HL-60 (cell line): ENCODE measurements around the gene COLEC12.

Source experiments
- DNase-seq, 2 experiments: peaks; one replicate each; pipeline ENCODE4 v3.0.0-alpha.2; 2010 to 2020; ENCODE audit warnings: low read depth in 1 of 2, low spot score in 1 of 2
- H3K27ac ChIP-seq: fragments of 250-450 bp; sonication (Bioruptor Pico); replicated peaks from 2 replicates; pipeline ENCODE4 v1.5.1; 2020; ENCODE audit warnings: mild to moderate bottlenecking, moderate library complexity
- H3K27me3 ChIP-seq: fragments of 250-450 bp; sonication (Bioruptor Pico); 2 replicates; pipeline ENCODE4 v1.5.1; 2021; ENCODE audit warnings: mild to moderate bottlenecking, moderate library complexity; ENCODE audit not compliant: insufficient read depth, poor library complexity, severe bottlenecking
- H3K4me3 ChIP-seq: replicated peaks from 2 replicates; pipeline ENCODE4 v1.5.1; 2011; ENCODE audit warnings: mild to moderate bottlenecking, control low read depth, low read length; ENCODE audit not compliant: insufficient read depth
- GABPA ChIP-seq: IDR thresholded peaks from 2 replicates; pipeline ENCODE4 v1.6.1; 2012; ENCODE audit warnings: low read depth
- POLR2AphosphoS5 ChIP-seq: IDR thresholded peaks from 2 replicates; pipeline ENCODE4 v1.6.1; 2012; ENCODE audit warnings: low read depth
- SPI1 ChIP-seq: IDR thresholded peaks from 2 replicates; pipeline ENCODE4 v1.6.1; 2012; ENCODE audit warnings: low read depth, mild to moderate bottlenecking, borderline replicate concordance
- TF ChIP-seq, protein P1 (sequence below): IDR thresholded peaks from one replicate; pipeline ENCODE4 v1.5.1; 2011; ENCODE audit warnings: low read length, control low read depth, inconsistent platforms; ENCODE audit not compliant: insufficient read depth
- TF ChIP-seq, protein P2 (sequence below): IDR thresholded peaks from 2 replicates; pipeline ENCODE4 v1.6.1; 2012; ENCODE audit warnings: low read depth; ENCODE audit not compliant: insufficient replicate concordance

COLEC12 gene

DNA sequence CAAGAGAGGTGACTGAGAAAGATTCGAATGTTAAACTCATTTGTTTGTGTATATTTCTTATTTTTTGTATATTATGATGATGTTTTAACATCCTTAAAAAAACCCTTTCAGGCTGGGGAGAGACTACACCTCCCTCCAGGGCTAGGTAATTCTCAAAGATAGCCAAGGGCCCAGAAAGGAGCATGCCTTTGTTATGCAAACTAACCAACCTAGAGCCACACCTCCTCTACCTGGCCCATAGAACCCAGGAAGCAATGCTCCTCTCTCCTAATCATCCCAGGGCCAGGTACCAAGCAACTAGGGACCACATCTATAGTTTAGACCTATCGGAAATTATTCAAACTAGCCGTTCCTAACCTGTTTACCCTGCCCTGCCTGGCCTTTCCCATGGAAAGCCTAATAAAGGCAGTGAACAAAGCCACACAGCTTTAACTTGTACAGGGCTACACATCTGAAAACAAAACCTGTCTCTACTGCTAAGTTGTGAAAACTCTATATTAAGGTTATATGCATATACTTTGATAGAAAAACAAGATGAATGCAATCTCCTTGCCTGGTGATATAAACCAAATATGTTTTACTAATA, 79.7 kb downstream of the COLEC12 start:
- H3K27ac ChIP-seq: no peak overlapping the region
- TF ChIP-seq, protein P1, sequence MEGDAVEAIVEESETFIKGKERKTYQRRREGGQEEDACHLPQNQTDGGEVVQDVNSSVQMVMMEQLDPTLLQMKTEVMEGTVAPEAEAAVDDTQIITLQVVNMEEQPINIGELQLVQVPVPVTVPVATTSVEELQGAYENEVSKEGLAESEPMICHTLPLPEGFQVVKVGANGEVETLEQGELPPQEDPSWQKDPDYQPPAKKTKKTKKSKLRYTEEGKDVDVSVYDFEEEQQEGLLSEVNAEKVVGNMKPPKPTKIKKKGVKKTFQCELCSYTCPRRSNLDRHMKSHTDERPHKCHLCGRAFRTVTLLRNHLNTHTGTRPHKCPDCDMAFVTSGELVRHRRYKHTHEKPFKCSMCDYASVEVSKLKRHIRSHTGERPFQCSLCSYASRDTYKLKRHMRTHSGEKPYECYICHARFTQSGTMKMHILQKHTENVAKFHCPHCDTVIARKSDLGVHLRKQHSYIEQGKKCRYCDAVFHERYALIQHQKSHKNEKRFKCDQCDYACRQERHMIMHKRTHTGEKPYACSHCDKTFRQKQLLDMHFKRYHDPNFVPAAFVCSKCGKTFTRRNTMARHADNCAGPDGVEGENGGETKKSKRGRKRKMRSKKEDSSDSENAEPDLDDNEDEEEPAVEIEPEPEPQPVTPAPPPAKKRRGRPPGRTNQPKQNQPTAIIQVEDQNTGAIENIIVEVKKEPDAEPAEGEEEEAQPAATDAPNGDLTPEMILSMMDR: no peak
- no peak for TF ChIP-seq SPI1
- no peak for TF ChIP-seq GABPA
- TF ChIP-seq, protein P2, sequence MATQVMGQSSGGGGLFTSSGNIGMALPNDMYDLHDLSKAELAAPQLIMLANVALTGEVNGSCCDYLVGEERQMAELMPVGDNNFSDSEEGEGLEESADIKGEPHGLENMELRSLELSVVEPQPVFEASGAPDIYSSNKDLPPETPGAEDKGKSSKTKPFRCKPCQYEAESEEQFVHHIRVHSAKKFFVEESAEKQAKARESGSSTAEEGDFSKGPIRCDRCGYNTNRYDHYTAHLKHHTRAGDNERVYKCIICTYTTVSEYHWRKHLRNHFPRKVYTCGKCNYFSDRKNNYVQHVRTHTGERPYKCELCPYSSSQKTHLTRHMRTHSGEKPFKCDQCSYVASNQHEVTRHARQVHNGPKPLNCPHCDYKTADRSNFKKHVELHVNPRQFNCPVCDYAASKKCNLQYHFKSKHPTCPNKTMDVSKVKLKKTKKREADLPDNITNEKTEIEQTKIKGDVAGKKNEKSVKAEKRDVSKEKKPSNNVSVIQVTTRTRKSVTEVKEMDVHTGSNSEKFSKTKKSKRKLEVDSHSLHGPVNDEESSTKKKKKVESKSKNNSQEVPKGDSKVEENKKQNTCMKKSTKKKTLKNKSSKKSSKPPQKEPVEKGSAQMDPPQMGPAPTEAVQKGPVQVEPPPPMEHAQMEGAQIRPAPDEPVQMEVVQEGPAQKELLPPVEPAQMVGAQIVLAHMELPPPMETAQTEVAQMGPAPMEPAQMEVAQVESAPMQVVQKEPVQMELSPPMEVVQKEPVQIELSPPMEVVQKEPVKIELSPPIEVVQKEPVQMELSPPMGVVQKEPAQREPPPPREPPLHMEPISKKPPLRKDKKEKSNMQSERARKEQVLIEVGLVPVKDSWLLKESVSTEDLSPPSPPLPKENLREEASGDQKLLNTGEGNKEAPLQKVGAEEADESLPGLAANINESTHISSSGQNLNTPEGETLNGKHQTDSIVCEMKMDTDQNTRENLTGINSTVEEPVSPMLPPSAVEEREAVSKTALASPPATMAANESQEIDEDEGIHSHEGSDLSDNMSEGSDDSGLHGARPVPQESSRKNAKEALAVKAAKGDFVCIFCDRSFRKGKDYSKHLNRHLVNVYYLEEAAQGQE: no peak
- TF ChIP-seq POLR2AphosphoS5: no peak
- no peak for DNase-seq
- no peaks in the 10 kb centered on the region for H3K27me3 ChIP-seq
- no peak overlapping the region for H3K4me3 ChIP-seq

DNA sequence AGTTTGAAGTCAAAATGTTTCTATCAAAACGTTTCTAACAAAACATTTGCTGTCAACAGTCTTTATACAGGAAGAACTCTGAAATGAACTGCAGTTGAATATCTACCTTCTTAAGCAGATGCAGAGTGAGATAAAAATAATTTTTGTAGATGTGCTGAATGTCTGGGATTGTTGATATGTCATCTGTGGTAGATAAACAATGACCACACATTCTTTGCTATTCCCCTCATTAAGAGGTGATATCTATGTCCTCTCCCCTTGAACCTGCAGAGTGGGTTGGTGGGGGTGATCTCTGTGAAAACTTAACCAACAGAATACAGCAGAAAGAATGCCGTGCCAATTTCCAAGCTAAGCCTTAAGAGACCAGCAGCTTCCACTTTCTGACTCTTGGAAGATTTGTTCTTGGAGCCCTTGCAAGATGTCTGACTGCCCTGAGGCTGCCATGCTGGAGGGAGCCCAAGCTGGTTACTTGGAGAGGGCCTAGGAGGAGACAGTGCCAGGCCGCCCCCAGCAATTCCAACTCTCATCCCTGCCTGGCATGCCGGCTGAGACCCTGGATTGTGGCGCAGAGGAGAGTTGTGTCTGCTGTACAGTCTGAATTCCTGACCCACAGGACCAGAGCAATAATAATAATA, 80.8 kb downstream of the COLEC12 start:
- H3K4me3 ChIP-seq: no peak overlapping the region
- TF ChIP-seq, protein P1: no peak
- TF ChIP-seq SPI1: no peak
- TF ChIP-seq GABPA: no peak
- no peak for TF ChIP-seq POLR2AphosphoS5
- no peak overlapping the region for H3K27ac ChIP-seq
- H3K27me3 ChIP-seq: no peaks in the 10 kb centered on the region
- no peak for DNase-seq

DNA sequence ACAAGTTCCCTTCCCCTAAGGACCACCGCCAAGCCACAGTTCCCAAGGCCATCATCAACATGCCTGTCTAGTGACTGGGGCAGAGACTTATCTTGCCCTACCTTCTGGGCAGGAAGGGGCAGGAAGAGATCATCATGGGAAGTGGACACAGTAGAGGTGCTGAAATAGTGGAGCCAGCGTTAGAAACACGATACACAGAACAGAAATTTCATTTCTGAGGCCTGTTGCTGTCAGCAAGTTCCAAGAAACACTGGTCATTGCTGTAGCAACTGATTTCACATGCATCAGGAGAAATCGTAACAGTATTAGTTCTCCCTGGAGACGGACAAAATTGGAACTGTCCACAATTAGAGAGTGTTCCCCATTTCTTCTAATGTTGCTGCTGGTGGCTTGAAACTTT, 83.0 kb downstream of the COLEC12 start:
- DNase-seq: no peak
- TF ChIP-seq, protein P2: peak; percentile 65
- TF ChIP-seq, protein P1: no peak

DNA sequence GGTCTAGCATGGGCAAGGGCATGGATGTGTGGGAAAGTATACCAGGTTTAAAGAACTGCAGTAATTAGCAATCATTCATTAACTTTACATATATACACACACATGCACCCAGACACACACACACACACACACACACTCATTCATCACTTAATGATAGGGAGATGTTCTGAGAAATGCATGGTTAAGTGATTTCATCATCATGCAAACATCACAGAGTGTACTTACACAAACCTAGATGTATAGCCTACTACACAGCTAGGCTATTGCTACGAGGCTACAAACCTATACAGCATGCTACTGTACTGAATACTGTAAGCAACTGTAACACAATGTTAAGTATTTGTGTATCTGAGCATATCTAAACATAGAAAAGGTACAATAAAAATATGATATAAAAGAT, 83.6 kb downstream of the COLEC12 start:
- Histone ChIP-seq H3K4me3 (no peak overlapping the region), H3K27me3 (no peaks in the 10 kb centered on the region), H3K27ac (no peak overlapping the region)
- DNase-seq: no peak
- TF ChIP-seq, protein P2: no peak
- TF ChIP-seq, protein P1: no peak
- TF ChIP-seq POLR2AphosphoS5 (no peak), GABPA (no peak), SPI1 (no peak)

More for the DNA sequence above, 83.0 kb downstream of the COLEC12 start:
- Histone ChIP-seq H3K27me3 (no peaks in the 10 kb centered on the region), H3K27ac (no peak overlapping the region), H3K4me3 (no peak overlapping the region)
